NB4 (cell line): ENCODE results near the gene ADAMTS2.
"Not testable (repeated sequence)": the region's sequence is repeated elsewhere in the genome, so short reads cannot be mapped to it uniquely, and the experiment has no call there.

Experiments used
- DNase-seq: peaks from one replicate; pipeline ENCODE4 v3.0.0; 2010; ENCODE audit warnings: low read depth
- H3K4me3 ChIP-seq: one replicate; pipeline ENCODE4 v1.5.1; 2011; ENCODE audit warnings: mild to moderate bottlenecking, low read depth, low read length, moderate library complexity
- CTCF ChIP-seq: IDR thresholded peaks from one replicate; pipeline ENCODE4 v1.5.1; 2012; ENCODE audit warnings: low read depth, low read length
- MYC ChIP-seq: IDR thresholded peaks from 2 replicates; pipeline ENCODE4 v1.6.1; 2011; ENCODE audit warnings: low read depth, low read length
- POLR2A ChIP-seq: IDR thresholded peaks from 2 replicates; pipeline ENCODE4 v1.6.1; 2011; ENCODE audit warnings: mild to moderate bottlenecking; ENCODE audit not compliant: insufficient read length; ENCODE audit errors: extremely low read depth
- TF ChIP-seq, protein P1 (sequence below): IDR thresholded peaks from 2 replicates; pipeline ENCODE4 v1.6.1; 2011; ENCODE audit warnings: low read depth, low read length

The ADAMTS2 gene

GRCh38 chr5:179287631-179288030 lies 57.6 kb downstream of the ADAMTS2 start:
- no peak overlapping the region for H3K4me3 ChIP-seq
- DNase-seq: no peak
- TF ChIP-seq, protein P1, sequence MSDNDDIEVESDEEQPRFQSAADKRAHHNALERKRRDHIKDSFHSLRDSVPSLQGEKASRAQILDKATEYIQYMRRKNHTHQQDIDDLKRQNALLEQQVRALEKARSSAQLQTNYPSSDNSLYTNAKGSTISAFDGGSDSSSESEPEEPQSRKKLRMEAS: no peak
- TF ChIP-seq CTCF (no peak), MYC (no peak), POLR2A (no peak)

GRCh38 chr5:179287071-179287470 lies 58.2 kb downstream of the ADAMTS2 start:
- TF ChIP-seq POLR2A (no peak), CTCF (no peak)
- TF ChIP-seq, protein P1: no peak
- no peak for DNase-seq
- H3K4me3 ChIP-seq: no peak overlapping the region

DNA sequence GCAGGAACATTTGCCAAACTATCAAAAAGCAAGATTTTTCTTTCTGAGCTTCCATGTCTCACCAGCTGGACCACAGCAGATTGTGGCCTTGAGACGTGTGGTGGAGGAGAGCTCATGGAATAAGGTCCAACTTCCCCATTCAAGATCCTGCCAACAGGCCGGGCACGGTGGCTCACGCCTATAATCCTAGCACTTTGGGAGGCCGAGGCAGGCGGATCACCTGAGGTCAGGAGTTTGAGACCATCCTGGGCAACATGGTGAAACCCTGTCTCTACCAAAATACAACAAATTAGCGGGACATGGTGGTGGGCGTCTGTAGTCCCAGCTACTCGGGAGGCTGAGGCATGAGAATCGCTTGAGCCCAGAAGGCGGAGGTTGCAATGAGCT lies 59.5 kb downstream of the ADAMTS2 start:
- H3K4me3 ChIP-seq, DNase-seq: not testable (repeated sequence)

- TF ChIP-seq CTCF: no peak
- TF ChIP-seq, protein P1: no peak
- TF ChIP-seq MYC: no peak
- TF ChIP-seq POLR2A: no peak
- H3K4me3 ChIP-seq: no peak overlapping the region
- no peak for DNase-seq
Observed at GRCh38 chr5:179284751-179285631, 60.3 kb downstream of the ADAMTS2 start.

DNA sequence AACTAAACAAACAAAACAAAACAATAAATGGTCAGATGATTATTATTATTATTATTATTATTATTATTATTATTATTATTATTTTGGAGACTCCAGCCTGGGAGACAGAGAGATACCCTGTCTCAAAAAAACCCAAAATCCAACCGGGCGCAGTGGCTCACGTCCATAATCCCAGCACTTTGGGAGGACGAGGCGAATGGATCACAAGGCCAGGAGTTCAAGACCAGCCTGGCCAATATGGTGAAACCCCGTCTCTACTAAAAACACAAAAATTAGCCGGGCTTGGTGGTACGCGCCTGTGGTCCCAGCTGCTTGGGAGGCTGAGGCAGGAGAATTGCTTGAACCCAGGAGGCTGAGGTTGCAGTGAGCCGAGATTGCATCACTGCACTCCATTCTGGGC lies 61.4 kb downstream of the ADAMTS2 start:
- H3K4me3 ChIP-seq, DNase-seq: not testable (repeated sequence)

DNA sequence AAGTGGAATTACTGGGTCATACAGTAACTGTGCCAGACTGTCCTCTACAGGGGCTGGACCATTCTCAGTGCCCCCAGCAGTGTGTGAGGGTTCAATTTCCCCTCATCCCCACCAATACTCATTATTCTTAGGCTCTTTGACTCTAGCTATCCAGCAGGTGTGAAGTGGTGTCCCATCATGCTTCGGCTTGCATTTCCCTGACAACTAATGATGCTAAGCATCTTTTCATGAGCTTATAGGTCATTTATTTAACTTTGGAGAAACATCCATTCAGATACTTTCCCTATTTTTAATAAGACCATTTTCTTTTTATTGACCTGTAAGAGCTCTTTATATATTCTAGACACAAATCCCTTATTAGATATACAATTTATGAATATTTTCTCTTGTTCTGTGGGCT lies 63.6 kb downstream of the ADAMTS2 start:
- DNase-seq: no peak
- no peak overlapping the region for H3K4me3 ChIP-seq
- TF ChIP-seq CTCF (no peak), POLR2A (no peak), MYC (no peak)
- TF ChIP-seq, protein P1: no peak

- TF ChIP-seq MYC (no peak), CTCF (no peak)
- TF ChIP-seq, protein P1: no peak
- H3K4me3 ChIP-seq: no peak overlapping the region
Observed at GRCh38 chr5:179280095-179280490, 65.2 kb downstream of the ADAMTS2 start.

More at GRCh38 chr5:179280095-179280490, 65.2 kb downstream of the ADAMTS2 start:
- DNase-seq: no peak
